SK-N-SH treated with all-trans-retinoic acid at 6 μM for 48 hours (cell line): ENCODE measurements around the gene CANT1.

ENCODE experiments used
- ARNTL ChIP-seq: fragments of 450-650 bp; formaldehyde crosslinking; IDR thresholded peaks from 2 replicates; pipeline ENCODE4 v1.5.0; 2020; ENCODE audit warnings: low read depth, mild to moderate bottlenecking, moderate library complexity, borderline replicate concordance
- ESRRG ChIP-seq: fragments of 250-450 bp; sonication (Bioruptor Pico); IDR thresholded peaks from 2 replicates; pipeline ENCODE4 v1.6.1; 2021; ENCODE audit warnings: mild to moderate bottlenecking
- GLIS3 ChIP-seq: fragments of 250-450 bp; sonication (Bioruptor Pico); IDR thresholded peaks from 2 replicates; pipeline ENCODE4 v1.5.0; 2020; ENCODE audit warnings: mild to moderate bottlenecking, moderate library complexity
- OSR1 ChIP-seq: fragments of 250-450 bp; sonication (Bioruptor Pico); IDR thresholded peaks from 2 replicates; pipeline ENCODE4 v1.8.0; 2022; ENCODE audit warnings: moderate library complexity, mild to moderate bottlenecking, inconsistent platforms
- PATZ1 ChIP-seq: fragments of 250-450 bp; sonication (Bioruptor Pico); IDR thresholded peaks from 2 replicates; pipeline ENCODE4 v1.8.0; 2020; ENCODE audit warnings: mild to moderate bottlenecking, moderate library complexity, borderline replicate concordance
- POU6F1 ChIP-seq: fragments of 250-450 bp; sonication (Bioruptor Pico); IDR thresholded peaks from 2 replicates; pipeline ENCODE4 v1.8.0; 2021; ENCODE audit warnings: low read depth, mild to moderate bottlenecking, moderate library complexity, borderline replicate concordance
- PPARA ChIP-seq: fragments of 250-450 bp; sonication (Bioruptor Pico); IDR thresholded peaks from 2 replicates; pipeline ENCODE4 v1.5.0; 2020; ENCODE audit warnings: mild to moderate bottlenecking, borderline replicate concordance
- RARB ChIP-seq: fragments of 250-450 bp; sonication (Bioruptor Pico); IDR thresholded peaks from 2 replicates; pipeline ENCODE4 v1.8.0; 2021; ENCODE audit warnings: mild to moderate bottlenecking, moderate library complexity
- TSHZ2 ChIP-seq: fragments of 250-450 bp; sonication (Bioruptor Pico); IDR thresholded peaks from 2 replicates; pipeline ENCODE4 v1.5.0; 2020; ENCODE audit warnings: mild to moderate bottlenecking, moderate library complexity
- ZC3H10 ChIP-seq: fragments of 250-450 bp; sonication (Bioruptor Pico); IDR thresholded peaks from 2 replicates; pipeline ENCODE4 v1.5.1; 2021; ENCODE audit warnings: mild to moderate bottlenecking, moderate library complexity
- ZFP3 ChIP-seq: fragments of 250-450 bp; sonication (Bioruptor Pico); IDR thresholded peaks from 2 replicates; pipeline ENCODE4 v1.5.0; 2020; ENCODE audit warnings: mild to moderate bottlenecking, moderate library complexity
- ZFP30 ChIP-seq: fragments of 450-650 bp; formaldehyde crosslinking; IDR thresholded peaks from 2 replicates; pipeline ENCODE4 v1.5.0; 2022; ENCODE audit warnings: mild to moderate bottlenecking, moderate library complexity
- ZNF565 ChIP-seq: fragments of 450-650 bp; formaldehyde crosslinking; conservative IDR thresholded peaks from 2 replicates; pipeline ENCODE4 v1.5.0; 2020; ENCODE audit warnings: low read depth, mild to moderate bottlenecking, moderate library complexity

GRCh38 chr17:78997881-78998280, 11.7 kb downstream of the CANT1 start:
- TF ChIP-seq ESRRG (no peak), ZC3H10 (no peak), ARNTL (no peak), OSR1 (CRISPR knock-in tag) (no peak), RARB (CRISPR knock-in tag) (no peak), ZFP3 (CRISPR knock-in tag) (no peak), GLIS3 (CRISPR knock-in tag) (no peak), TSHZ2 (no peak), ZNF565 (no peak), ZFP30 (CRISPR knock-in tag) (no peak), PATZ1 (CRISPR knock-in tag) (no peak), POU6F1 (no peak), PPARA (CRISPR knock-in tag) (no peak)
